Spleen (tissue), 7 donors: ENCODE measurements around the gene TYSND1.

ENCODE experiments used
- CTCF ChIP-seq, 11 experiments: fragments of 200-600 bp in 7 of 11; fragments of 450-650 bp in 4 of 11; sonication (generic) in 4 of 11; IDR thresholded peaks in 8 of 11; conservative IDR thresholded peaks in 3 of 11; 1 replicate in 7 of 11; 2 replicates in 4 of 11; pipeline versions ENCODE4 v1.4.0 to v1.8.0; 2016 to 2021; ENCODE audit warnings: antibody characterized with exemption in 11 of 11, inconsistent platforms in 4 of 11, mild to moderate bottlenecking in 1 of 11
- POLR2A ChIP-seq, 3 donors: fragments of 450-650 bp; IDR thresholded peaks; one replicate each; pipeline ENCODE4 v1.5.1; 2017; ENCODE audit warnings: antibody characterized with exemption in 3 of 3, mild to moderate bottlenecking in 1 of 3
- POLR2AphosphoS5 ChIP-seq, 3 donors: sonication (generic); formaldehyde crosslinking; IDR thresholded peaks; one replicate each; pipeline ENCODE4 v1.5.1; 2017; ENCODE audit warnings: antibody characterized with exemption in 3 of 3
- donor health status: DM: no; HTN: no; CAD: no; lungs with moderate emphysema.
- donor health status: DM: no; HTN: no; CAD: no.
- donor health status: DM: no; HTN: no; CAD: no.

- TF ChIP-seq CTCF (IDR thresholded peaks at IDR 0.05 in 8 of 11, conservative IDR thresholded peaks at IDR 0.05 in 3 of 11) (no peak), POLR2A (IDR thresholded peaks at IDR 0.05) (no peak), POLR2AphosphoS5 (IDR thresholded peaks at IDR 0.05) (no peak)
Measured at GRCh38 chr10:70120417-70120816, 26.1 kb downstream of the TYSND1 start.
